Aortic smooth muscle cell (primary cell): Measurements from ENCODE around the gene CYP19A1. TPM values are rescaled to one million over a fixed set of nuclear protein-coding genes. Genes with fewer than 3 reads are reported as not detected.

Source experiments
- total RNA-seq: library from RNA; depleted of rRNA; stranded (reverse); fragments of >200 nt; gene quantifications from 2 replicates; pipeline ENCODE4 v1.2.3, GENCODE V29; 2014

Gene CYP19A1
- total RNA-seq, result 0.13 and 0.56 TPM in 2 replicates

GRCh38 chr15:51338496-51338895, at the start of gene CYP19A1:
CYP19A1 (minus strand) TSS chr15:51338596; CDS start chr15:51242912, 95,684 bp downstream.

GRCh38 chr15:51341366-51342226, 3.2 kb upstream of the CYP19A1 start, which contains the start of gene GLDN:
GLDN (plus strand) TSS chr15:51341655; CDS start chr15:51341685, 30 bp downstream.

Other genes starting within 250 kb of the CYP19A1 start
- gene TNFAIP8L3, start 243.7 kb downstream of the CYP19A1 start, total RNA-seq, result 4.1 and 7.5 TPM in 2 replicates
- gene GLDN, start 3.1 kb upstream of the CYP19A1 start, total RNA-seq, result 3.0 and 6.5 TPM in 2 replicates